ENCODE results near the gene RUVBL2.

DNA sequence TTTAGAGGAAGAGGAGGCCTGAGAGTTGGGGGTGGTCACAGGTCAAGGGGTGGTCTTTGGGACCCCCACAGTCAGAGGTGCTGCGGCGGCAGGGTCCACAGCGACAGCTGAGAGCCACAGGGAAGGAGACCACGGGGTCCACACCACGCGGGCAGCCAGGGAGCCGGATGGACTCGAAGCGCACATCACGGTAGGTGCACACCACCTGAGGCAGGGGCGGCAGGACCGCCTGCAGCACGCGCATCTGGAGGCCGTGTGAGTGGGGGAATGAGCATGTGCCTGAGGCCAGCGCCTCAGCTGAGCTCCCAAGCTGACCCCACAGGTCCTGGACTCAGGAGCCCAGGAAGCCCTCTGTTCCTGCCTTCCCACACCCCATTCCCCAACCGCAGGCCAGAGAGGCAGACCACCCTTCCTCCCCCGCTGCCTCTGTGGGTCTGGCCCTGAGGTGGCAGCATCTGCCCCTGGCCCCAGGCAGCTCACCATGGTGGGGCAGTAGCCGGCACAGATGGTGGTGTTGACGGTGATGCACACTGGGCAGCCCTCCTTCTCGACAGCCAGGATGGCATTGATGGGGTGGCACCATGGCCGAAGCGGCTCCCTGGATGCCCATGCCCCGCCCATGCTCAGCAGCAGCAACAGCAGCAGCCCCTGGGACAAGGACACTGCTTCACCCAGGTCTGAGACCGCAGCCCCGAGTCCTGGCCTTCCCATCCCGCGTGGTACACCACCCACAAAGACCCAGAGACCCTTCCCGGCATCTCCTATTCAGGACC is 22.6 kb downstream of the RUVBL2 start:
- TF ChIP-seq CTCF (IDR thresholded peaks at IDR 0.05) (no peak), POLR2A (IDR thresholded peaks at IDR 0.05) (no peak), POLR2AphosphoS5 (IDR thresholded peaks at IDR 0.05) (no peak)

All from prostate gland (tissue), 2 donors.